OCI-LY3 (cell line): Measurements from ENCODE around the gene CCR3.

Experiments used
- H2AFZ ChIP-seq: fragments of 200-600, 300-600 bp; shearing (Covaris generic); 2 replicates; pipeline ENCODE4 v1.6.0; 2014; ENCODE audit warnings: antibody characterized with exemption, low read depth, low read length
- H3K27ac ChIP-seq: fragments of 200-600, 300-600 bp; sonication (generic); 2 replicates; pipeline ENCODE4 v1.5.1; 2014; ENCODE audit warnings: mild to moderate bottlenecking, low read length, moderate library complexity, mixed read lengths
- H3K27me3 ChIP-seq: fragments of 200-600, 300-600 bp; sonication (generic); 2 replicates; pipeline ENCODE4 v1.6.1; 2014; ENCODE audit warnings: low read depth, low read length, mixed read lengths
- H3K36me3 ChIP-seq: fragments of 200-600, 300-600 bp; sonication (generic); replicated peaks from 2 replicates; pipeline ENCODE3; 2014; ENCODE audit warnings: low read depth, low read length, mixed read lengths
- H3K4me1 ChIP-seq: fragments of 300-600, 200-600 bp; sonication (generic); 2 replicates; pipeline ENCODE4 v1.6.1; 2014; ENCODE audit warnings: low read length, mixed read lengths
- H3K4me2 ChIP-seq: fragments of 200-600, 300-600 bp; sonication (generic); 2 replicates; pipeline ENCODE4 v1.6.1; 2014; ENCODE audit warnings: low read length, mixed read lengths
- H3K4me3 ChIP-seq: fragments of 300-600, 200-600 bp; sonication (generic); 2 replicates; pipeline ENCODE4 v1.5.1; 2014; ENCODE audit warnings: antibody characterized with exemption, mild to moderate bottlenecking, low read length, moderate library complexity
- H3K79me2 ChIP-seq: fragments of 300-600, 200-600 bp; shearing (Covaris generic); 2 replicates; pipeline ENCODE4 v1.6.1; 2014; ENCODE audit warnings: mild to moderate bottlenecking, low read length, mixed read lengths
- H3K9ac ChIP-seq: fragments of 300-600, 200-600 bp; shearing (Covaris generic); 2 replicates; pipeline ENCODE4 v1.6.0; 2014; ENCODE audit warnings: mild to moderate bottlenecking, low read length, moderate library complexity
- H3K9me3 ChIP-seq: fragments of 200-600, 300-600 bp; shearing (Covaris generic); 2 replicates; pipeline ENCODE4 v1.6.1; 2014; ENCODE audit warnings: low read length, mixed read lengths; ENCODE audit not compliant: insufficient read depth
- H4K20me1 ChIP-seq: fragments of 200-600, 300-600 bp; sonication (generic); 2 replicates; pipeline ENCODE4 v1.6.1; 2016; ENCODE audit warnings: low read length, mixed read lengths; ENCODE audit not compliant: insufficient read depth
- CTCF ChIP-seq: fragments of 200-600, 300-600 bp; sonication (generic); IDR thresholded peaks from 2 replicates; pipeline ENCODE4 v1.5.1; 2014; ENCODE audit warnings: antibody characterized with exemption, low read length, low read depth
- EZH2phosphoT487 ChIP-seq: fragments of 200-600 bp; shearing (Covaris generic); IDR thresholded peaks from 2 replicates; pipeline ENCODE4 v1.6.1; 2018; ENCODE audit warnings: antibody characterized with exemption, mixed run types, low read depth

Gene CCR3

GRCh38 chr3:46312991-46313390 lies 70.7 kb downstream of the CCR3 start:
- Histone ChIP-seq H4K20me1 (no peaks in the 10 kb centered on the region), H3K4me1 (peaks cover 16% of the 10 kb centered on the region), H3K9ac (no peak overlapping the region), H2AFZ (no peak overlapping the region), H3K9me3 (peaks cover 21% of the 10 kb centered on the region), H3K27ac (no peak overlapping the region), H3K79me2 (no peaks in the 10 kb centered on the region), H3K4me3 (no peak overlapping the region), H3K27me3 (no peaks in the 10 kb centered on the region), H3K36me3 (peaks cover 32% of the 10 kb centered on the region), H3K4me2 (no peak overlapping the region)
- TF ChIP-seq EZH2phosphoT487 (no peak), CTCF (no peak)

- H3K79me2 ChIP-seq = no peaks in the 10 kb centered on the region
- H3K4me1 ChIP-seq = peaks cover 16% of the 10 kb centered on the region
- no peak for TF ChIP-seq CTCF
- TF ChIP-seq EZH2phosphoT487 = no peak
- no peak overlapping the region for H3K4me3 ChIP-seq
- no peak overlapping the region for H2AFZ ChIP-seq
- H3K9ac ChIP-seq = no peak overlapping the region
- H4K20me1 ChIP-seq = no peaks in the 10 kb centered on the region
- H3K36me3 ChIP-seq = peaks cover 33% of the 10 kb centered on the region
- H3K9me3 ChIP-seq = peaks cover 23% of the 10 kb centered on the region
- no peaks in the 10 kb centered on the region for H3K27me3 ChIP-seq
- no peak overlapping the region for H3K4me2 ChIP-seq
- no peak overlapping the region for H3K27ac ChIP-seq
Observed at GRCh38 chr3:46314517-46314916, 72.3 kb downstream of the CCR3 start.

GRCh38 chr3:46316206-46316605 lies 73.9 kb downstream of the CCR3 start:
- no peak overlapping the region for H3K4me3 ChIP-seq
- H3K9me3 ChIP-seq = peaks cover 31% of the 10 kb centered on the region
- no peaks in the 10 kb centered on the region for H4K20me1 ChIP-seq
- no peaks in the 10 kb centered on the region for H3K27me3 ChIP-seq
- H3K36me3 ChIP-seq = peaks cover 40% of the 10 kb centered on the region
- H3K27ac ChIP-seq = peak overlapping the region; percentile 8; the same call in 1 of the 2 replicates
- no peak overlapping the region for H2AFZ ChIP-seq
- TF ChIP-seq EZH2phosphoT487 (no peak), CTCF (no peak)
- H3K4me2 ChIP-seq = peak overlapping the region; percentile 13; the same call in 1 of the 2 replicates
- no peak overlapping the region for H3K9ac ChIP-seq
- no peaks in the 10 kb centered on the region for H3K79me2 ChIP-seq
- H3K4me1 ChIP-seq = peaks cover 25% of the 10 kb centered on the region
